Upper lobe of right lung (tissue), 1 donor: ENCODE data around the gene FLYWCH2. TPM values are rescaled to one million over a fixed set of nuclear protein-coding genes. Genes with fewer than 3 reads are reported as not detected.
A peak's percentile ranks its signal among the peaks of the same experiment; 100 is the strongest.

Experiments
- ATAC-seq: fragments of 200-7000 bp; cut with Tn5 transposase; one replicate; pipeline ENCODE4 v1.9.1; 2020; ENCODE audit warnings: mild to moderate bottlenecking, moderate library complexity
- DNase-seq: peaks from one replicate; pipeline ENCODE4 v3.0.0-alpha.2; 2020
- H3K27ac ChIP-seq: fragments of 200-600 bp; one replicate; pipeline ENCODE4 v1.8.0; 2022
- H3K27me3 ChIP-seq: fragments of 200-600 bp; one replicate; pipeline ENCODE4 v1.8.0; 2022; ENCODE audit warnings: mild to moderate bottlenecking
- H3K36me3 ChIP-seq: fragments of 200-600 bp; one replicate; pipeline ENCODE4 v1.8.0; 2022
- H3K4me1 ChIP-seq: fragments of 200-600 bp; one replicate; pipeline ENCODE4 v1.8.0; 2022
- H3K4me3 ChIP-seq: fragments of 200-600 bp; one replicate; pipeline ENCODE4 v1.8.0; 2022; ENCODE audit warnings: mild to moderate bottlenecking
- H3K9me3 ChIP-seq: fragments of 200-600 bp; one replicate; pipeline ENCODE4 v1.8.0; 2022
- CTCF ChIP-seq: fragments of 200-600 bp; IDR thresholded peaks from one replicate; pipeline ENCODE4 v1.8.0; 2022; ENCODE audit warnings: antibody characterized with exemption
- intact Hi-C: fragments of 100-400 bp; cut with DNase I; formaldehyde crosslinking; loops from one replicate; pipeline ENCODE4 v1.11.0; 2022
- total RNA-seq: library from RNA; stranded (reverse); fragmentation: NEBNext Ultra II Directional; extraction: Animal tissue kit (Norgen Biotek cat#: 25700); gene quantifications from one replicate; pipeline ENCODE4 v1.2.1, GENCODE V29; 2021
- donor health status: DM: no; HTN: yes; CAD: no; lungs with severe emphysema.

FLYWCH2 gene
- total RNA-seq, 1 donor from 2014 or later: 29.0 TPM

- Histone ChIP-seq H3K27ac (no peak overlapping the region), H3K4me1 (no peaks in the 10 kb centered on the region), H3K9me3 (no peaks in the 10 kb centered on the region), H3K27me3 (peaks cover 14% of the 10 kb centered on the region), H3K4me3 (no peak overlapping the region), H3K36me3 (no peaks in the 10 kb centered on the region)
- TF ChIP-seq CTCF: no peak
- ATAC-seq (no peak), DNase-seq (no peak)
- intact Hi-C loops: no loop called here
Measured at GRCh38 chr16:2852731-2853507, 30.1 kb upstream of the FLYWCH2 start.

- Histone ChIP-seq H3K4me1 (no peaks in the 10 kb centered on the region), H3K9me3 (no peaks in the 10 kb centered on the region), H3K4me3 (no peak overlapping the region), H3K27me3 (peaks cover 20% of the 10 kb centered on the region), H3K27ac (no peak overlapping the region), H3K36me3 (no peaks in the 10 kb centered on the region)
- DNase-seq: no peak
- intact Hi-C loops: no loop called here
- no peak for ATAC-seq
- TF ChIP-seq CTCF: no peak
Measured at GRCh38 chr16:2853531-2854073, 29.4 kb upstream of the FLYWCH2 start.

- peaks cover 26% of the 10 kb centered on the region for H3K27me3 ChIP-seq
- no peaks in the 10 kb centered on the region for H3K36me3 ChIP-seq
Measured at GRCh38 chr16:2854700-2855309, 28.2 kb upstream of the FLYWCH2 start.

GRCh38 chr16:2855536-2855935 lies 27.5 kb upstream of the FLYWCH2 start:
- no peaks in the 10 kb centered on the region for H3K9me3 ChIP-seq
- DNase-seq (no peak), ATAC-seq (no peak)
- H3K36me3 ChIP-seq: no peaks in the 10 kb centered on the region
- no peak overlapping the region for H3K27ac ChIP-seq
- no peaks in the 10 kb centered on the region for H3K4me1 ChIP-seq
- peaks cover 34% of the 10 kb centered on the region for H3K27me3 ChIP-seq
- TF ChIP-seq CTCF: no peak
- H3K4me3 ChIP-seq: no peak overlapping the region
- intact Hi-C loops: no loop called here

More at GRCh38 chr16:2854700-2855309, 28.2 kb upstream of the FLYWCH2 start:
- intact Hi-C loops: no loop called here
- Histone ChIP-seq H3K27ac (no peak overlapping the region), H3K4me1 (no peaks in the 10 kb centered on the region), H3K9me3 (no peaks in the 10 kb centered on the region), H3K4me3 (no peak overlapping the region)
- ATAC-seq: no peak
- peak; percentile 43 for TF ChIP-seq CTCF
- DNase-seq: no peak

GRCh38 chr16:2856061-2856670 lies 26.8 kb upstream of the FLYWCH2 start:
- H3K4me3 ChIP-seq: no peak overlapping the region
- DNase-seq: no peak
- H3K4me1 ChIP-seq: no peaks in the 10 kb centered on the region
- peak; percentile 44 for ATAC-seq
- no peaks in the 10 kb centered on the region for H3K36me3 ChIP-seq
- H3K9me3 ChIP-seq: no peaks in the 10 kb centered on the region
- H3K27me3 ChIP-seq: peaks cover 34% of the 10 kb centered on the region
- H3K27ac ChIP-seq: no peak overlapping the region
- no peak for TF ChIP-seq CTCF
- intact Hi-C loops: no loop called here
